ENCODE results near the gene ASTN2.

The ASTN2 gene

DNA sequence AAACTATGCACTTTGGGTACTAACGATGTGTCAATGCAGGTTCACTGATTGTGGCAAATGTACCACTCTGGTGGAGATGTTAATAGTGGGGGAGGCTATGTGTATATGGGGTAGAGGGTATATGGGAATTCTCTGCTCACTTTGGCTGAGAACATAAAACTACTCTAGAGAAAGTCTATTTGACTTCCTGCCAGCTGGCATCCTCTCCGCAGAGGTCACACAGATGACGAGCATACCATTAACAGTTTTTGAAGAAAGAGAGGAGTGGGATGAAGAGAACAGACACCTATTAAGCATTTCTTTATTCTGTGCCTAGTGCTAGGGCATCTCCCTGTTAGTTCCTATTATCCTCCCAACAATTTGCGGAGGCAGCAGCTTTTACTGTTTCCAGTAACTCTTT lies 786.1 kb downstream of the ASTN2 start:
- no peaks in the 10 kb centered on the region for H3F3A ChIP-seq (ENCODE audit: insufficient read depth, low read length)
- no peak for DNase-seq
- H3K9ac ChIP-seq (ENCODE audit: low read length): no peak overlapping the region
- no peak overlapping the region for H3K4me3 ChIP-seq (ENCODE audit: low read length)
- no peaks in the 10 kb centered on the region for H3K27me3 ChIP-seq (replicated peaks; ENCODE audit: insufficient read depth, low read length)
- no peaks in the 10 kb centered on the region for H3K79me2 ChIP-seq (ENCODE audit: low read length)
- H3K9me2 ChIP-seq (replicated peaks; ENCODE audit: insufficient read depth, low read length): no peaks in the 10 kb centered on the region
- H2AFZ ChIP-seq (ENCODE audit: low read length): no peak overlapping the region
- TF ChIP-seq, protein P1, sequence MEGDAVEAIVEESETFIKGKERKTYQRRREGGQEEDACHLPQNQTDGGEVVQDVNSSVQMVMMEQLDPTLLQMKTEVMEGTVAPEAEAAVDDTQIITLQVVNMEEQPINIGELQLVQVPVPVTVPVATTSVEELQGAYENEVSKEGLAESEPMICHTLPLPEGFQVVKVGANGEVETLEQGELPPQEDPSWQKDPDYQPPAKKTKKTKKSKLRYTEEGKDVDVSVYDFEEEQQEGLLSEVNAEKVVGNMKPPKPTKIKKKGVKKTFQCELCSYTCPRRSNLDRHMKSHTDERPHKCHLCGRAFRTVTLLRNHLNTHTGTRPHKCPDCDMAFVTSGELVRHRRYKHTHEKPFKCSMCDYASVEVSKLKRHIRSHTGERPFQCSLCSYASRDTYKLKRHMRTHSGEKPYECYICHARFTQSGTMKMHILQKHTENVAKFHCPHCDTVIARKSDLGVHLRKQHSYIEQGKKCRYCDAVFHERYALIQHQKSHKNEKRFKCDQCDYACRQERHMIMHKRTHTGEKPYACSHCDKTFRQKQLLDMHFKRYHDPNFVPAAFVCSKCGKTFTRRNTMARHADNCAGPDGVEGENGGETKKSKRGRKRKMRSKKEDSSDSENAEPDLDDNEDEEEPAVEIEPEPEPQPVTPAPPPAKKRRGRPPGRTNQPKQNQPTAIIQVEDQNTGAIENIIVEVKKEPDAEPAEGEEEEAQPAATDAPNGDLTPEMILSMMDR (IDR thresholded peaks at IDR 0.05; ENCODE audit: low read length): no peak
- no peak for TF ChIP-seq EZH2 (optimal IDR thresholded peaks at IDR 0.05; ENCODE audit: low read depth, low read length)
- H3K36me3 ChIP-seq (replicated peaks; ENCODE audit: insufficient read depth, low read length): no peaks in the 10 kb centered on the region
- no peak overlapping the region for H3K4me2 ChIP-seq (ENCODE audit: low read depth, low read length)
- no peaks in the 10 kb centered on the region for H4K20me1 ChIP-seq (ENCODE audit: insufficient read depth, low read length)
- H3K4me1 ChIP-seq (ENCODE audit: low read length): no peaks in the 10 kb centered on the region
- no peak overlapping the region for H3K27ac ChIP-seq (ENCODE audit: low read length)
- H3K9me3 ChIP-seq (replicated peaks; ENCODE audit: insufficient read depth, low read length): no peaks in the 10 kb centered on the region

DNA sequence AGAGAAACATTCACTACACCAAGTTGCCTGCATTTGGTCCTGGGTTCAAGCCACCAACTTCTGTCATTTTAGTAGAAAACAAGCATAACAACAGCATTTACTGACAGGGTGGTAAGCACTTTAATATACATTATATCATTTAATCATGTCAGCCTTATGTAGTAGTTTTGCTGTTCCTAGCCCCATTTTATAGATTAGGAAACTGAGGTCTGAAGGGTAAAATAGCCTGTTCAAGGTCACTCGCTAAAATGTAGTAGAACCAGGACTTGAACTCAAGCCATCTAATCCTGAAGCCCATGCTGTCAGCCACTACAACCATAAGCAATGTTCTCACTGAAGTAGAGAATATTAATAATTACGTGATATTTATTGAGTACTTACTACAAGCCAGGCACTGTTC lies 787.4 kb downstream of the ASTN2 start:
- Histone ChIP-seq H3K27ac (ENCODE audit: low read length) (no peak overlapping the region), H3K27me3 (replicated peaks; ENCODE audit: insufficient read depth, low read length) (no peaks in the 10 kb centered on the region), H3K36me3 (replicated peaks; ENCODE audit: insufficient read depth, low read length) (no peaks in the 10 kb centered on the region), H3F3A (ENCODE audit: insufficient read depth, low read length) (no peaks in the 10 kb centered on the region), H3K9me3 (replicated peaks; ENCODE audit: insufficient read depth, low read length) (no peaks in the 10 kb centered on the region), H3K79me2 (ENCODE audit: low read length) (no peaks in the 10 kb centered on the region), H4K20me1 (ENCODE audit: insufficient read depth, low read length) (no peaks in the 10 kb centered on the region), H3K9me2 (replicated peaks; ENCODE audit: insufficient read depth, low read length) (no peaks in the 10 kb centered on the region), H3K9ac (ENCODE audit: low read length) (no peak overlapping the region), H3K4me2 (ENCODE audit: low read depth, low read length) (no peak overlapping the region), H3K4me3 (ENCODE audit: low read length) (no peak overlapping the region), H3K4me1 (ENCODE audit: low read length) (no peaks in the 10 kb centered on the region), H2AFZ (ENCODE audit: low read length) (no peak overlapping the region)
- no peak for DNase-seq
- TF ChIP-seq EZH2 (optimal IDR thresholded peaks at IDR 0.05; ENCODE audit: low read depth, low read length) (no peak), EZH2phosphoT487 (IDR thresholded peaks at IDR 0.05; ENCODE audit: low read length) (no peak)
- TF ChIP-seq, protein P1 (IDR thresholded peaks at IDR 0.05; ENCODE audit: low read length): no peak

DNA sequence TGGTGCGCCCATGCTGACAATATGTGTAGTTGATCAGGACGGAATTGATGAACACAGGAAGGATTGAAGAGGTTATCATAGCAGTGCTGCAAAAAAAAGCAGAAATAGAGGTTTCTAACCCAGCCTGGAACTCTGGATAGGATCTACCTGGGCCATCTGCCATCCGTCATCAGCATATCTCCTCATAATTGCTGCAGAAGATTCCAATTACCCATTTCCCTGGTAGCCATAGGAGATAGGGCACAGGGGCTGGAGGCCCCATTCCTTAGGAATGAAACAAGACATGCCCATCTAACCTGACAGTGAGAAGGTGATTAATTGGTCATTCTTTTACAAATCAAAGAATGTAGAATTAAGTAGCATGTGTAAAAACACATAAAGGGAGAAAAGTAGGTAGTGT lies 788.1 kb downstream of the ASTN2 start:
- no peak for DNase-seq
- H3K4me2 ChIP-seq (ENCODE audit: low read depth, low read length): no peak overlapping the region
- TF ChIP-seq EZH2phosphoT487 (IDR thresholded peaks at IDR 0.05; ENCODE audit: low read length): no peak
- TF ChIP-seq EZH2 (optimal IDR thresholded peaks at IDR 0.05; ENCODE audit: low read depth, low read length): no peak
- TF ChIP-seq, protein P1 (IDR thresholded peaks at IDR 0.05; ENCODE audit: low read length): no peak
- H3K9me2 ChIP-seq (replicated peaks; ENCODE audit: insufficient read depth, low read length): no peaks in the 10 kb centered on the region
- H3K27ac ChIP-seq (ENCODE audit: low read length): no peak overlapping the region
- H3K9me3 ChIP-seq (replicated peaks; ENCODE audit: insufficient read depth, low read length): no peaks in the 10 kb centered on the region
- H3K79me2 ChIP-seq (ENCODE audit: low read length): no peaks in the 10 kb centered on the region
- no peaks in the 10 kb centered on the region for H3K4me1 ChIP-seq (ENCODE audit: low read length)
- no peaks in the 10 kb centered on the region for H4K20me1 ChIP-seq (ENCODE audit: insufficient read depth, low read length)
- no peaks in the 10 kb centered on the region for H3F3A ChIP-seq (ENCODE audit: insufficient read depth, low read length)
- no peak overlapping the region for H3K9ac ChIP-seq (ENCODE audit: low read length)
- H3K4me3 ChIP-seq (ENCODE audit: low read length): no peak overlapping the region
- H3K27me3 ChIP-seq (replicated peaks; ENCODE audit: insufficient read depth, low read length): no peaks in the 10 kb centered on the region
- H3K36me3 ChIP-seq (replicated peaks; ENCODE audit: insufficient read depth, low read length): no peaks in the 10 kb centered on the region
- H2AFZ ChIP-seq (ENCODE audit: low read length): no peak overlapping the region

All from MM.1S (cell line).